OCI-LY3 (cell line): ENCODE results near the gene SECISBP2.

ENCODE experiments used
- CTCF ChIP-seq: fragments of 200-600, 300-600 bp; sonication (generic); IDR thresholded peaks from 2 replicates; pipeline ENCODE4 v1.5.1; 2014; ENCODE audit warnings: antibody characterized with exemption, low read length, low read depth
- EZH2phosphoT487 ChIP-seq: fragments of 200-600 bp; shearing (Covaris generic); IDR thresholded peaks from 2 replicates; pipeline ENCODE4 v1.6.1; 2018; ENCODE audit warnings: antibody characterized with exemption, mixed run types, low read depth

- TF ChIP-seq CTCF (no peak), EZH2phosphoT487 (no peak)
Observed at GRCh38 chr9:89277043-89277442, 41.3 kb upstream of the SECISBP2 start.
